SK-N-MC (cell line): ENCODE measurements around the gene ATXN7.

ENCODE experiments used
- DNase-seq: peaks from one replicate; pipeline ENCODE4 v3.0.0-alpha.2; 2011; ENCODE audit warnings: low read depth, low spot score
- H3K27ac ChIP-seq: fragments of 200-600 bp; sonication (generic); 2 replicates; pipeline ENCODE4 v1.5.1; 2016; ENCODE audit warnings: mixed run types
- H3K36me3 ChIP-seq: fragments of 200-600 bp; sonication (generic); 2 replicates; pipeline ENCODE4 v1.6.1; 2017; ENCODE audit warnings: antibody characterized with exemption, low read length, mixed read lengths; ENCODE audit not compliant: insufficient read depth
- H3K4me3 ChIP-seq: fragments of 200-600 bp; sonication (generic); 2 replicates; pipeline ENCODE4 v1.5.1; 2016
- H3K9ac ChIP-seq: fragments of 200-600 bp; sonication (generic); 2 replicates; pipeline ENCODE4 v1.8.0; 2017; ENCODE audit warnings: mixed run types, mixed read lengths; ENCODE audit not compliant: insufficient read length
- H3K9me3 ChIP-seq: fragments of 200-600 bp; sonication (generic); 2 replicates; pipeline ENCODE4 v1.6.1; 2017; ENCODE audit warnings: low read depth, mild to moderate bottlenecking, antibody characterized with exemption, low read length, moderate library complexity, mixed read lengths
- EZH2 ChIP-seq: fragments of 200-600 bp; sonication (generic); IDR thresholded peaks from one replicate; pipeline ENCODE4 v1.6.1; 2017; ENCODE audit warnings: antibody characterized with exemption
- FOXP2 ChIP-seq: optimal IDR thresholded peaks from 2 replicates; pipeline ENCODE3; 2011; ENCODE audit warnings: mild to moderate bottlenecking, moderate library complexity; ENCODE audit not compliant: insufficient read depth; ENCODE audit errors: extremely low read length, control extremely low read depth
- POLR2AphosphoS5 ChIP-seq: IDR thresholded peaks from 2 replicates; pipeline ENCODE4 v1.6.1; 2012; ENCODE audit warnings: mild to moderate bottlenecking, low read depth, low read length, borderline replicate concordance

Gene ATXN7

GRCh38 chr3:63860776-63861175, 2.9 kb upstream of the ATXN7 start:
- Histone ChIP-seq H3K36me3 (no peaks in the 10 kb centered on the region), H3K4me3 (no peak overlapping the region), H3K9ac (no peak overlapping the region), H3K27ac (no peak overlapping the region), H3K9me3 (no peaks in the 10 kb centered on the region)
- DNase-seq = no peak
- TF ChIP-seq POLR2AphosphoS5 = no peak
- no peak for TF ChIP-seq FOXP2
- no peak for TF ChIP-seq EZH2

GRCh38 chr3:63861306-63861705, 2.4 kb upstream of the ATXN7 start:
- no peak for TF ChIP-seq POLR2AphosphoS5
- TF ChIP-seq EZH2 = no peak
- no peak for TF ChIP-seq FOXP2
- no peak overlapping the region for H3K9ac ChIP-seq
- no peaks in the 10 kb centered on the region for H3K9me3 ChIP-seq
- DNase-seq = no peak
- no peak overlapping the region for H3K27ac ChIP-seq
- H3K4me3 ChIP-seq = no peak overlapping the region
- H3K36me3 ChIP-seq = no peaks in the 10 kb centered on the region

- DNase-seq = no peak
- no peaks in the 10 kb centered on the region for H3K36me3 ChIP-seq
- H3K9me3 ChIP-seq = no peaks in the 10 kb centered on the region
- H3K4me3 ChIP-seq = peak overlapping the region; percentile 81
- H3K9ac ChIP-seq = peak overlapping the region; percentile 86
- no peak for TF ChIP-seq EZH2
- no peak for TF ChIP-seq FOXP2
- TF ChIP-seq POLR2AphosphoS5 = no peak
- H3K27ac ChIP-seq = no peak overlapping the region
Measured at GRCh38 chr3:63862804-63863149, 890 bp upstream of the ATXN7 start.

- DNase-seq = no peak
- Histone ChIP-seq H3K27ac (no peak overlapping the region), H3K9ac (peak overlapping the region; percentile 73), H3K36me3 (no peaks in the 10 kb centered on the region), H3K4me3 (peak overlapping the region; percentile 78), H3K9me3 (no peaks in the 10 kb centered on the region)
- TF ChIP-seq FOXP2 (no peak), POLR2AphosphoS5 (no peak), EZH2 (no peak)
Measured at GRCh38 chr3:63864008-63864964, 619 bp downstream of the ATXN7 start.

GRCh38 chr3:63864965-63865327, 1.3 kb downstream of the ATXN7 start:
- Histone ChIP-seq H3K36me3 (no peaks in the 10 kb centered on the region), H3K27ac (no peak overlapping the region), H3K9me3 (no peaks in the 10 kb centered on the region), H3K4me3 (peak overlapping the region; percentile 78), H3K9ac (peak overlapping the region; percentile 73)
- no peak for DNase-seq
- no peak for TF ChIP-seq EZH2
- TF ChIP-seq FOXP2 = no peak
- TF ChIP-seq POLR2AphosphoS5 = no peak

GRCh38 chr3:63867225-63867624, 3.6 kb downstream of the ATXN7 start:
- Histone ChIP-seq H3K36me3 (no peaks in the 10 kb centered on the region), H3K27ac (no peak overlapping the region), H3K4me3 (no peak overlapping the region), H3K9me3 (no peaks in the 10 kb centered on the region), H3K9ac (no peak overlapping the region)
- TF ChIP-seq FOXP2 = no peak
- TF ChIP-seq POLR2AphosphoS5 = no peak
- TF ChIP-seq EZH2 = no peak
- no peak for DNase-seq

- TF ChIP-seq POLR2AphosphoS5 (no peak), EZH2 (no peak), FOXP2 (no peak)
- Histone ChIP-seq H3K4me3 (no peak overlapping the region), H3K9ac (no peak overlapping the region), H3K9me3 (no peaks in the 10 kb centered on the region), H3K27ac (no peak overlapping the region), H3K36me3 (no peaks in the 10 kb centered on the region)
- no peak for DNase-seq
Measured at GRCh38 chr3:63869940-63870614, 6.4 kb downstream of the ATXN7 start.

- Histone ChIP-seq H3K9ac (no peak overlapping the region), H3K36me3 (no peaks in the 10 kb centered on the region), H3K9me3 (no peaks in the 10 kb centered on the region), H3K27ac (no peak overlapping the region), H3K4me3 (no peak overlapping the region)
- no peak for DNase-seq
- TF ChIP-seq FOXP2 = no peak
- no peak for TF ChIP-seq POLR2AphosphoS5
- TF ChIP-seq EZH2 = no peak
Measured at GRCh38 chr3:63870615-63871005, 6.9 kb downstream of the ATXN7 start.
